Right kidney (tissue), 1 donor: ENCODE measurements around the gene MMP23B.
"Not testable (repeated sequence)": the region's sequence is repeated elsewhere in the genome, so short reads cannot be mapped to it uniquely, and the experiment has no call there.

ENCODE experiments used
- DNase-seq: peaks from one replicate; pipeline ENCODE4 v3.0.0-alpha.2; 2016

MMP23B gene

DNA sequence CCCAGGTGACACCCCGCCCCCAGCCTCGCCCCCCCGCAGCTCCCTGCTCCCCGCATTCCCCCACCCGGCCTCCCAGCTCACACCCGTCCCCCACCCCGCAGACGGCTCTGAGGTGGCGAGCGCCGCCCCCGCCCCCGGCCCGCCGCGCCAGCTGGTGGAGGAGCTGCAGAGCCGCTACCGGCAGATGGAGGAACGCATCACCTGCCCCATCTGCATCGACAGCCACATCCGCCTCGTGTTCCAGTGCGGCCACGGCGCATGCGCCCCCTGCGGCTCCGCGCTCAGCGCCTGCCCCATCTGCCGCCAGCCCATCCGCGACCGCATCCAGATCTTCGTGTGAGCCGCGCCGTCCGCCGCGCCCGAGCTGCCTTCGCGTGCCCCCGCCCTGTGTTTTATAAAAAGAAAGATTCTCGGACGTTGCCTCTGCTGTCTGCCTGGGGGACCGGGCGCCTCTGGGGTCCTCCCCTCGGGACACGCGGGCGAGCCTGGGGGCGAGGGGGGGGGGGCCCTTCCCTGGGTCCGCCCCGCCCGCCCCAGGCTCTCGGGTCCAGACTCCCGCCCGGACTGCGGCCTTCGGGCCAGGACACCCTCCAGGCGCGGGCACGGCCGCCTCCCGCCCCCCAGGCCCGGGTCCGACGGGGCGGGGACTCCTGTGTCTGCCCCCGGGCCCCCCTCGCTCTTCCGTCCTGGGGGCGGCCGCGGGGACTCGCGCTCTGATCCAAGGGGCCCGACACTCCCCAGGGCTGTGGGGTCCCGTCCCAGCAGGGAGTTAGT is 1.6 kb upstream of the MMP23B start:
- peak; percentile 75 for DNase-seq

GRCh38 chr1:1630965-1631781 is 800 bp upstream of the MMP23B start:
- peak; percentile 51 for DNase-seq

- DNase-seq = not testable (repeated sequence)
Measured at GRCh38 chr1:1633409-1633808, 1.4 kb downstream of the MMP23B start.

- not testable (repeated sequence) for DNase-seq
Measured at GRCh38 chr1:1634613-1635012, 2.6 kb downstream of the MMP23B start.

GRCh38 chr1:1636621-1637478 is 4.9 kb downstream of the MMP23B start:
- DNase-seq = peak; percentile 1

DNA sequence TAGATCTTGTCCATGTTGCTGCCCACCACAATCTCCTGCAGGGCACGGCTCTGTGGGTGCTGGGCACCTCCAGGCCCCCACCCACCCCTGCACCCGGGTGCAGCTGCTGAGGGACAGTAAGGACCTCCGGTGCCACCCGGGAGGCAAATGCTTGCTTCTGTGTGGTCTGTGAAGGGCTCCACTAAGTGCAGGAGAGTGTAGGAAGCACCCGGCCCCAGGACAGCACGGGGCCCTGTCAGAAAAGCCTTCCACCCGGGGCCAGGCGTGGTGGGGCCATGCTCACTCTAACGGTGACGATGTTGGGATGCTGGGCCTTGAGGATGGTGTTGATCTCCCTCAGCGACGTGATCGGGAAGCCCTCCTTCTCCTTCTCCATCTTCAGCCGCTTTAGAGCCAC is 5.5 kb downstream of the MMP23B start:
- DNase-seq = not testable (repeated sequence)

GRCh38 chr1:1638528-1638927 is 6.6 kb downstream of the MMP23B start:
- not testable (repeated sequence) for DNase-seq

GRCh38 chr1:1639368-1639767 is 7.4 kb downstream of the MMP23B start:
- DNase-seq = not testable (repeated sequence)

DNA sequence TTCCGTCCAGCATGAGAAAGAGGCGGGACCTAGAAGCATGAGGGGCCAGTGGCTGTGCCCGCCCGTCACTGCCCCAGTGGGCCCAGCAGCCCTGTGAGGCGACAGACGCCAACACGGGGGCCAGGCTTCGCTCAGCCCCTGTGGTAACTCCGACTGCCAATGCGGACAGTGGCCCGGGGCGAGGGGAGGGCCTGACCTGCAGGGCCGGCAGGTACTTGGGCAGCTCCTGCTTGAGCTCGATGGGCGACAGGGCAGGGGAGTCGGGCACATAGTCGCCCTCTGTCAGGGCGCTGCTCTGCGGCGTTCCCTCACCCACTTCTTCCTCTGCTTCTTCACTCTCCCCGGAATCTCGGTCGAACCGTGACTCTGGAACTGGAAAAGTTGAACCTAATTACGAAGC is 8.1 kb downstream of the MMP23B start:
- DNase-seq = not testable (repeated sequence)

- DNase-seq = not testable (repeated sequence)
Measured at GRCh38 chr1:1640711-1641461, 8.9 kb downstream of the MMP23B start.

DNA sequence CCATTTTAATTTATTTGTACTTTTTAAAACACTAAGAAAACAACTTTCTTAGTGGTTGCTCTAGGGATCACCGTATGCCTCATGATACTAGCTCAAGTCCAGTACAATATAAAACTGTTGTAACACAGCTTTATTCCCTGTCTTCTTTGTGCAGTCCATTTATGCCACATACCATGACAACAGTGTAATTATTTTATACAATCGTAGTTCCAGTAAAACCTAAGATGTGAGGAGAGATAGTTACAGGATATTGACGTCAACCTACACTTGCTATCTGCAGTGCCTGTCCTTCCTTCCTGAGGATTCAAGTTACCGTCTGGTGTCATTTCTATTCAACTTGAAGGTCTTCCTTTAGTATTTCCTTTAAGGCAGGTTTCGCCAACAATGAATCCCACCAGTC is 14.4 kb downstream of the MMP23B start:
- DNase-seq = not testable (repeated sequence)

- DNase-seq = not testable (repeated sequence)
Measured at GRCh38 chr1:1647567-1648241, 15.7 kb downstream of the MMP23B start.

- not testable (repeated sequence) for DNase-seq
Measured at GRCh38 chr1:1648265-1648664, 16.3 kb downstream of the MMP23B start.

GRCh38 chr1:1658583-1659549 is 26.9 kb downstream of the MMP23B start, which contains the start of gene CDK11B:
TSS of gene CDK11B (minus strand) at chr1:1659004. CDS start at chr1:1657485, 1,519 bp downstream.
- DNase-seq = peak; percentile 86

GRCh38 chr1:1662392-1662791 is 30.4 kb downstream of the MMP23B start:
- not testable (repeated sequence) for DNase-seq

DNA sequence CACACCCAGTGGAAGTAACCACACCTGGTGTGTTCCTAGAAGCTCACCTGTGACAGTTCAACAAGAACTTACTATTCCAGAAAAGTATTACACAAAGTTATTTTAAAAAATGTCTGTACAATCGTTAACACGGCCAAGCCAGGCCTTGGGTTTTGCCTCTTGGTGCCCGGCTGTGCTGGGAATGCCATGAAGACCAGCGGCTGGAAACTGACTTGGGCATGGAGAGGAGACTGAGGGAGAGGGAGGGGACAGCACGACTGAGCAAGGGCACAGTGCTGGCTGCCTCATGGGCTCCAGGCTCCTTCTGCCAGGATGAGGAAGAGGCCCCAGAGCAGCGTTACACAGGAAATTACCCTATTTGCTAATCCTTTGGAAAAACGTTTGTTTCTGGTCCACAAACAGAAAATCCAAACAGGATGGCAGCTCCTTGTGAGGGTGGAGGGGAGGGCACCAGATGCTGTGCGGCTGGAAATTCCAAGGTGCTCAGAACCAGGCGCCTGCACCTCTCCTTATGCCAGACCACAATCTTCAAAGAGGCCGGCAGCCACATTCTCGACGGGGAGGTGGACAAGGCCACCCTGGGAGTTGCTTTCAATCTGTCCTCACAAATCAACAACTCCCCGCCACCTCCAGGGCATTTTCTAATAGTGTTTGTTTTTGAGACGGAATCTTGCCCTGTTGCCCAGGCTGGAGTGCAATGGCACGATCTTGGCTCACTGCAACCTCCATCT is 31.0 kb downstream of the MMP23B start:
- not testable (repeated sequence) for DNase-seq

GRCh38 chr1:1664318-1664717 is 32.3 kb downstream of the MMP23B start:
- DNase-seq = not testable (repeated sequence)

DNA sequence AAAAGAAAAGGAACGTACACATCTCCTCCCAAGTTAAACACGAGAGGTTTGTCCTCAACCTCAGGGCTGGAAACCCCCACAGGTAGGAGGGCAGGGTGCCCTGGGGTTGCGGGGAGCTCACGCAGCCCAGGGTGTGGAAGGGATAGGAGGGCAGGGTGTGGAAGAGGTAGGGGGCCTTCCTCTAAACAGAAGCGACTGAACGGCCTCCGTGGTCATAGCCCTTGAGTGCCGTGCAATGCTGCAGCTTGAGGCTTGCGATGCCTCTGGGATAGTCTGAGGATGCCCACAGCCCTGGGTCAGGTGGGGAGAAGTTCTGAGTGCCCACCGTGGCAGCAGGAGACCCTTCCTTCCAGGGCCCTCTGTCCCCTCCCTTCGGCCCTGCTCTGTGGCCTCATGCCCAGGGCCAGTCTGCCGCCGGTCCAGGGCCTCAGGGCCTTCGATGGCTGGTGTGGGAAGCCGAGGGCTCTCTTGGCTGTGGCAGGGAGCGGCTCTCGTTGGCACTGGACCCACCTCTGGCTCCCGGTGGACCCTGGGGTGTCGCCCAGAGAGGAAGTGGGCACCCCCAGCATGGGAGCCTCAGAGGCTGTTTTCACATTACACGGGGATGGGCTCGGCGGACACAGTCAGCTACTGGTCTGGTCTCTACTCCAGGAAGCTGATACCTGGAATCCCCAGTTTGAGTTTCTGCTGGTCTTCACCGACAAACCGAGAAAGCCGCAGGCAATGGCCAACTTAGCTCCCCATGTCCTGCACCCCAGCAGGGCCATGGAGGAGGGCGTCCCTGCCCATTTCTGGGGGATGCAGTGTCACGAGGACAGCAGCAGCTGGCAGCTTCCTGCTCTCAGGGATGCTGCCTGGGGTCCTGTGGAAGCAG is 33.2 kb downstream of the MMP23B start:
- no peak for DNase-seq
